ENCODE measurements around the gene KIF26A. TPM values are rescaled to one million over a fixed set of nuclear protein-coding genes. Genes with fewer than 3 reads are reported as not detected.

The KIF26A gene
- total RNA-seq, 2 donors from 2014 or later: 1.6 to 13.9 TPM

GRCh38 chr14:104119488-104120251 lies 18.7 kb upstream of the KIF26A start:
- H3K36me3 ChIP-seq: no peaks in the 10 kb centered on the region
- peaks cover 2% of the 10 kb centered on the region for H3K4me1 ChIP-seq (replicated peaks)
- no peak overlapping the region for H3K27ac ChIP-seq
- H3K4me3 ChIP-seq: no peak overlapping the region
- no peak for TF ChIP-seq POLR2AphosphoS5 (IDR thresholded peaks at IDR 0.05)
- TF ChIP-seq POLR2A (IDR thresholded peaks at IDR 0.05): no peak
- TF ChIP-seq, protein P1, sequence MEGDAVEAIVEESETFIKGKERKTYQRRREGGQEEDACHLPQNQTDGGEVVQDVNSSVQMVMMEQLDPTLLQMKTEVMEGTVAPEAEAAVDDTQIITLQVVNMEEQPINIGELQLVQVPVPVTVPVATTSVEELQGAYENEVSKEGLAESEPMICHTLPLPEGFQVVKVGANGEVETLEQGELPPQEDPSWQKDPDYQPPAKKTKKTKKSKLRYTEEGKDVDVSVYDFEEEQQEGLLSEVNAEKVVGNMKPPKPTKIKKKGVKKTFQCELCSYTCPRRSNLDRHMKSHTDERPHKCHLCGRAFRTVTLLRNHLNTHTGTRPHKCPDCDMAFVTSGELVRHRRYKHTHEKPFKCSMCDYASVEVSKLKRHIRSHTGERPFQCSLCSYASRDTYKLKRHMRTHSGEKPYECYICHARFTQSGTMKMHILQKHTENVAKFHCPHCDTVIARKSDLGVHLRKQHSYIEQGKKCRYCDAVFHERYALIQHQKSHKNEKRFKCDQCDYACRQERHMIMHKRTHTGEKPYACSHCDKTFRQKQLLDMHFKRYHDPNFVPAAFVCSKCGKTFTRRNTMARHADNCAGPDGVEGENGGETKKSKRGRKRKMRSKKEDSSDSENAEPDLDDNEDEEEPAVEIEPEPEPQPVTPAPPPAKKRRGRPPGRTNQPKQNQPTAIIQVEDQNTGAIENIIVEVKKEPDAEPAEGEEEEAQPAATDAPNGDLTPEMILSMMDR (IDR thresholded peaks at IDR 0.05): no peak
- no peaks in the 10 kb centered on the region for H3K9me3 ChIP-seq
- 79% methylated on average over 17 of the region's 18 CpGs for WGBS
- DNase-seq (ENCODE audit: low spot score): no peak
- intact Hi-C loops (cut with DNase I): no loop called here
- H3K27me3 ChIP-seq (replicated peaks; ENCODE audit: insufficient read depth): peaks cover 2% of the 10 kb centered on the region

GRCh38 chr14:104120281-104120741 lies 18.1 kb upstream of the KIF26A start:
- H3K27ac ChIP-seq: no peak overlapping the region
- H3K36me3 ChIP-seq: no peaks in the 10 kb centered on the region
- DNase-seq (ENCODE audit: low spot score): no peak
- H3K4me3 ChIP-seq: no peak overlapping the region
- intact Hi-C loops (cut with DNase I): no loop called here
- H3K4me1 ChIP-seq (replicated peaks): peaks cover 2% of the 10 kb centered on the region
- WGBS: 88% methylated on average over 5 of the region's 5 CpGs
- TF ChIP-seq, protein P1 (IDR thresholded peaks at IDR 0.05): no peak
- no peak for TF ChIP-seq POLR2A (IDR thresholded peaks at IDR 0.05)
- TF ChIP-seq POLR2AphosphoS5 (IDR thresholded peaks at IDR 0.05): no peak
- H3K9me3 ChIP-seq: no peaks in the 10 kb centered on the region
- H3K27me3 ChIP-seq (replicated peaks; ENCODE audit: insufficient read depth): peaks cover 2% of the 10 kb centered on the region

- peaks cover 2% of the 10 kb centered on the region for H3K27me3 ChIP-seq (replicated peaks; ENCODE audit: insufficient read depth)
- H3K4me3 ChIP-seq: no peak overlapping the region
- H3K36me3 ChIP-seq: no peaks in the 10 kb centered on the region
- H3K4me1 ChIP-seq (replicated peaks): peaks cover 2% of the 10 kb centered on the region
- H3K27ac ChIP-seq: no peak overlapping the region
- 77% methylated on average over 5 of the region's 5 CpGs for WGBS
- no peaks in the 10 kb centered on the region for H3K9me3 ChIP-seq
- TF ChIP-seq, protein P1 (IDR thresholded peaks at IDR 0.05): no peak
- TF ChIP-seq POLR2AphosphoS5 (IDR thresholded peaks at IDR 0.05): no peak
- TF ChIP-seq POLR2A (IDR thresholded peaks at IDR 0.05): no peak
- no peak for DNase-seq (ENCODE audit: low spot score)
- intact Hi-C loops (cut with DNase I): no loop called here
These were observed 17.2 kb upstream of the KIF26A start for GRCh38 chr14:104121142-104121541.

DNA sequence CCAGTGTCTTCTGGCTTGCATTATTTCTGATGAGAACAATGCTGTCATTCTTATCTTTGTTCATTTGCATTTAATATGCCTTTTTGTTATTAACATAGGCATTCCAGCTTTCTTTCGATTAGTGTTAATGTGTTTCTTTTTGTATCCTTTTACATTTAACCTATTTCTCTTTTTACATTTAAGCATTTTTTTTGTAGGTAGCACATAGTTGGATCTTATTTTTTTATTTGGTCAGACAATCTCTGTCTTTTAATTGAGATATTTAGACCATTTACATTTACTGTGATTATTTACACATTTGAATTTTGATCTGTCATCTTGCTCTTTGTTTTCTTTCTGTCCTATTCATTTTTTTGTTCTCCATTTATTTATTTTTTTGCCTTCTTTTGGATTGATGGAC lies 14.5 kb upstream of the KIF26A start:
- no peaks in the 10 kb centered on the region for H3K9me3 ChIP-seq
- intact Hi-C loops (cut with DNase I): no loop called here
- no peak for DNase-seq (ENCODE audit: low spot score)
- H3K36me3 ChIP-seq: no peaks in the 10 kb centered on the region
- TF ChIP-seq, protein P1 (IDR thresholded peaks at IDR 0.05): no peak
- TF ChIP-seq POLR2A (IDR thresholded peaks at IDR 0.05) (no peak), POLR2AphosphoS5 (IDR thresholded peaks at IDR 0.05) (no peak)
- H3K27ac ChIP-seq: no peak overlapping the region
- H3K4me1 ChIP-seq (replicated peaks): no peaks in the 10 kb centered on the region
- H3K4me3 ChIP-seq: no peak overlapping the region
- 97% methylated on average over 1 of the region's 1 CpG for WGBS
- no peaks in the 10 kb centered on the region for H3K27me3 ChIP-seq (replicated peaks; ENCODE audit: insufficient read depth)

- no peaks in the 10 kb centered on the region for H3K4me1 ChIP-seq (replicated peaks)
- H3K4me3 ChIP-seq: no peak overlapping the region
- 59% methylated on average over 4 of the region's 4 CpGs for WGBS
- no peak for DNase-seq (ENCODE audit: low spot score)
- intact Hi-C loops (cut with DNase I): no loop called here
- H3K27me3 ChIP-seq (replicated peaks; ENCODE audit: insufficient read depth): no peaks in the 10 kb centered on the region
- H3K9me3 ChIP-seq: no peaks in the 10 kb centered on the region
- TF ChIP-seq POLR2AphosphoS5 (IDR thresholded peaks at IDR 0.05): no peak
- TF ChIP-seq, protein P1 (IDR thresholded peaks at IDR 0.05): no peak
- TF ChIP-seq POLR2A (IDR thresholded peaks at IDR 0.05): no peak
- no peaks in the 10 kb centered on the region for H3K36me3 ChIP-seq
- H3K27ac ChIP-seq: no peak overlapping the region
These were observed 13.4 kb upstream of the KIF26A start for GRCh38 chr14:104125011-104125410.

Data from prostate gland (tissue), 2 donors.